Progenitor cell of endocrine pancreas (in vitro differentiated cells): ENCODE data around the gene BMPR1B. TPM values are rescaled to one million over a fixed set of nuclear protein-coding genes. Genes with fewer than 3 reads are reported as not detected.

Experiments used
- DNase-seq: peaks from one replicate; pipeline ENCODE4 v3.0.0; 2021; ENCODE audit warnings: low spot score; ENCODE audit not compliant: unreplicated experiment
- H3K27ac Mint-ChIP-seq: 2 replicates; pipeline ENCODE4 v1.8.0; 2021; ENCODE audit warnings: mild to moderate bottlenecking, moderate library complexity, mixed read lengths
- H3K27me3 Mint-ChIP-seq: 2 replicates; pipeline ENCODE4 v1.8.0; 2021; ENCODE audit warnings: mixed read lengths
- H3K36me3 Mint-ChIP-seq: 2 replicates; pipeline ENCODE4 v1.8.0; 2022; ENCODE audit warnings: mixed read lengths; ENCODE audit not compliant: insufficient read depth
- H3K4me1 Mint-ChIP-seq: 2 replicates; pipeline ENCODE4 v1.8.0; 2021; ENCODE audit warnings: low read depth, mixed read lengths
- H3K4me3 Mint-ChIP-seq: 2 replicates; pipeline ENCODE4 v1.8.0; 2021; ENCODE audit warnings: low read depth, mild to moderate bottlenecking, moderate library complexity, mixed read lengths
- H3K9me3 Mint-ChIP-seq: 2 replicates; pipeline ENCODE4 v1.8.0; 2021; ENCODE audit warnings: low read depth, mixed read lengths
- CTCF ChIP-seq: fragments of 200-600 bp; sonication (generic); IDR thresholded peaks from one replicate; pipeline ENCODE4 v1.5.0; 2021; ENCODE audit warnings: antibody characterized with exemption, mild to moderate bottlenecking; ENCODE audit not compliant: unreplicated experiment
- total RNA-seq: library from RNA; stranded (reverse); gene quantifications from 2 replicates; pipeline ENCODE4 v1.2.1, GENCODE V29; 2021

BMPR1B gene
- total RNA-seq, 1 donor from 2014 or later: 21.1 TPM

DNA sequence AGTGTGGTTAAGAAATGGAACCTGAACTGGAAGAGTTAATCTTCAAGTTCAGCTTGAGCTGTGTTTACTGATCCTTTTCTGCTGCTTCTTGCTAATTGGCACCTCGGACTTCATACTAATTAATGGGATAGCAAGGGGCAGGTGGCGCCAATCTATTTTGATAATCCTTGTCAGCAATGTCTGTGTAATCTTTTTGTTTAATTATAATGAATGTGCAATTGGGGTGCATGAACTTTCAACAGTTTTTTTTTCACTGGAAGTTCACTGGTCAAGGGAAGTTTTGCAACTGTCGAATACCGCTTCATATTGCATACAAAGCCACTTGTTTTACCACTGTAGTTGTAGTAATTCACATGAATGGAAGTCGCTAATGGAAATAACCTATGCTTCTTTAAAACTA, 261.0 kb downstream of the BMPR1B start:
- TF ChIP-seq CTCF: no peak

DNA sequence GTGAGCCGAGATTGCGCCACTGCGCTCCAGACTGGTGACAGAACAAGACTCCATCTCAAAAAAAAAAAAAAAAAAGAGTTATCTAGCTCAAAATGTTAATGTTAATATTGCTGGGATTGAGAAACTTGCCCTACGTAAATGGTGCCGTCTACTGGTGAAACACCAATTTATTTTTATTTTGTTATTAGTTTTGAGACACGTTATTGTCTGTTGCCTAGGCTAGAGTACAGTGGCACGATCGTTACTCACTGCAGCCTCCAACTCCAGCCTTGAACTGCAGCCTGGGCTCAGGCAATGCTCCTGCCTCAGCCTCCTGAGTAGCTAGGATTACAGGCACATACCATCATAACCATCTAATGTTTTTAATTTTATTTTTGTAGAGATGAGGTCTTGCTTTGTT, 262.8 kb downstream of the BMPR1B start:
- Mint-ChIP-seq H3K4me3 (no peak overlapping the region), H3K4me1 (peaks cover 27% of the 10 kb centered on the region), H3K9me3 (no peaks in the 10 kb centered on the region), H3K36me3 (no peaks in the 10 kb centered on the region), H3K27me3 (no peaks in the 10 kb centered on the region), H3K27ac (no peak overlapping the region)
- no peak for DNase-seq
- TF ChIP-seq CTCF: no peak

More for the DNA sequence above, 261.0 kb downstream of the BMPR1B start:
- no peak for DNase-seq
- peak overlapping the region; percentile 45 for H3K4me3 Mint-ChIP-seq
- H3K4me1 Mint-ChIP-seq: peaks cover 32% of the 10 kb centered on the region
- H3K27me3 Mint-ChIP-seq: no peaks in the 10 kb centered on the region
- no peaks in the 10 kb centered on the region for H3K9me3 Mint-ChIP-seq
- peak overlapping the region; percentile 54 for H3K27ac Mint-ChIP-seq
- no peaks in the 10 kb centered on the region for H3K36me3 Mint-ChIP-seq

DNA sequence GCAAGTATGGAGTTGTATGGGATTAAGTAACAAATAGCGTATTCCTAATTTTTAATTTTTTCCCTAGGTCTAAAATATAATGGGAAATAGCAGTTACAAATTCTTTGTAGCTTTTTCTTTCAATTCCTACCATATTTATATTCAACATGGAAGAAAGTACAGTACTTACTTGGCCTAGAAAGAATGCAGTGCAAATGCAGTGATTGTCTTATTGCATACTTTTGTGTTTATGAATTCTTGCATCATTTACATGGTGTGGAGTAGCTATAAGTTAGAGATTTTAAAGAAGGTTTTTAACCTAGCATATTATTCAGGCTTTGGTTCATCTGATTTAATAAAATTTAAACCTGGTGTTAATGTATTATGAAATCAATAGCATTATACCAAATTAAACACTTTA, 263.3 kb downstream of the BMPR1B start:
- no peak for DNase-seq

GRCh38 chr4:95023110-95023509, 265.4 kb downstream of the BMPR1B start:
- no peak overlapping the region for H3K27ac Mint-ChIP-seq
- peaks cover 21% of the 10 kb centered on the region for H3K4me1 Mint-ChIP-seq

More for the DNA sequence above, 263.3 kb downstream of the BMPR1B start:
- no peak overlapping the region for H3K4me3 Mint-ChIP-seq
- no peak for TF ChIP-seq CTCF
- H3K9me3 Mint-ChIP-seq: no peaks in the 10 kb centered on the region
- no peak overlapping the region for H3K27ac Mint-ChIP-seq
- H3K27me3 Mint-ChIP-seq: no peaks in the 10 kb centered on the region
- peaks cover 27% of the 10 kb centered on the region for H3K4me1 Mint-ChIP-seq
- no peaks in the 10 kb centered on the region for H3K36me3 Mint-ChIP-seq

DNA sequence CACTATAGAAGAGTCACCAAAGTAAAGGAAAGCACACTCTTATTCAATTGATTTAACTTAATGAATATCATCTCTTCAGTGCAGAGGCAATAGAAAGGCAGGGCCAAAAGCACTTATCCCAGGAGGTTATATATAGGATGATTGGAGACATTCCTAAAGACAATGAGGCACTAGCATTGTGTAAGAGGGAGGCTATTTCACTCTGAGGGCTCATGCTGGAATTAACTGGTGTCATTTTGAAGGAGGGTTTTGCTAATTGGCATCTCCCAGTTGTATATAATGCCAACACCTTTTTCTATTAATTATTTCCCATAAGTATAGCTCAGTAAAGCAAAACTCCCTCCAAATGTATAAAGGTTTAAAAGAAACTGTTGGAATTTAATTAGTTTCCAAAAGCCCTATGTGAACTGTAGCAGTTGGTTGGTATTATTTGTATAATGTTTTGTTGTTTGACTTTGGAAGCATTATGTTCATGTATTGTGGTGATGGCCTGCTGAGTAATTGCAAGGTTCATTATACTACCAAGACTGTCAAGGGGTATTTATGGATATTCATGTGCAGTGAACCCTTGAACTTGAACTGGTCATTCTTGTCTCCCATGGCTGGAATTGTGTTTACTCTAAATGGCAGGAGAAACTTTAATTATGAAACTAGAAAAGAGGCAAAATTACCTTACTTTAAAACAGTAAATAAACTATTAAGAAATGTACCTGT, 270.3 kb downstream of the BMPR1B start:
- TF ChIP-seq CTCF: no peak
- Mint-ChIP-seq H3K27me3 (no peaks in the 10 kb centered on the region), H3K4me1 (peaks cover 9% of the 10 kb centered on the region), H3K4me3 (no peak overlapping the region), H3K9me3 (peaks cover 3% of the 10 kb centered on the region), H3K27ac (no peak overlapping the region), H3K36me3 (peaks cover 8% of the 10 kb centered on the region)
- DNase-seq: no peak

More at GRCh38 chr4:95023110-95023509, 265.4 kb downstream of the BMPR1B start:
- no peaks in the 10 kb centered on the region for H3K36me3 Mint-ChIP-seq
- H3K4me3 Mint-ChIP-seq: no peak overlapping the region
- no peaks in the 10 kb centered on the region for H3K9me3 Mint-ChIP-seq
- no peaks in the 10 kb centered on the region for H3K27me3 Mint-ChIP-seq
- DNase-seq: no peak
- TF ChIP-seq CTCF: no peak
